Astrocyte of the cerebellum (primary cell): Measurements from ENCODE around the gene MEI1.
A peak's percentile ranks its signal among the peaks of the same experiment; 100 is the strongest.
"Not testable (repeated sequence)": the region's sequence is repeated elsewhere in the genome, so short reads cannot be mapped to it uniquely, and the experiment has no call there.

Experiments
- DNase-seq: peaks from one replicate; pipeline ENCODE4 v3.0.0-alpha.2; 2011; ENCODE audit warnings: low read depth
- H3K4me3 ChIP-seq: 2 replicates; pipeline ENCODE4 v1.5.1; 2011; ENCODE audit warnings: mild to moderate bottlenecking, low read depth, low read length, moderate library complexity
- in situ Hi-C: cut with HindIII; loops from 2 replicates; pipeline ENCODE4 v1.10.0; 2017; ENCODE audit warnings: low sequenced_read_pairs
- TF ChIP-seq, protein P1 (sequence below): IDR thresholded peaks from 2 replicates; pipeline ENCODE4 v1.5.1; 2012; ENCODE audit warnings: low read length, low read depth, moderate library complexity, mild to moderate bottlenecking; ENCODE audit errors: missing control alignments

MEI1 gene

GRCh38 chr22:41664490-41664889, 34.8 kb upstream of the MEI1 start:
- no peak overlapping the region for H3K4me3 ChIP-seq
- TF ChIP-seq, protein P1, sequence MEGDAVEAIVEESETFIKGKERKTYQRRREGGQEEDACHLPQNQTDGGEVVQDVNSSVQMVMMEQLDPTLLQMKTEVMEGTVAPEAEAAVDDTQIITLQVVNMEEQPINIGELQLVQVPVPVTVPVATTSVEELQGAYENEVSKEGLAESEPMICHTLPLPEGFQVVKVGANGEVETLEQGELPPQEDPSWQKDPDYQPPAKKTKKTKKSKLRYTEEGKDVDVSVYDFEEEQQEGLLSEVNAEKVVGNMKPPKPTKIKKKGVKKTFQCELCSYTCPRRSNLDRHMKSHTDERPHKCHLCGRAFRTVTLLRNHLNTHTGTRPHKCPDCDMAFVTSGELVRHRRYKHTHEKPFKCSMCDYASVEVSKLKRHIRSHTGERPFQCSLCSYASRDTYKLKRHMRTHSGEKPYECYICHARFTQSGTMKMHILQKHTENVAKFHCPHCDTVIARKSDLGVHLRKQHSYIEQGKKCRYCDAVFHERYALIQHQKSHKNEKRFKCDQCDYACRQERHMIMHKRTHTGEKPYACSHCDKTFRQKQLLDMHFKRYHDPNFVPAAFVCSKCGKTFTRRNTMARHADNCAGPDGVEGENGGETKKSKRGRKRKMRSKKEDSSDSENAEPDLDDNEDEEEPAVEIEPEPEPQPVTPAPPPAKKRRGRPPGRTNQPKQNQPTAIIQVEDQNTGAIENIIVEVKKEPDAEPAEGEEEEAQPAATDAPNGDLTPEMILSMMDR: no peak
- in situ Hi-C loops: no loop called here
- no peak for DNase-seq

DNA sequence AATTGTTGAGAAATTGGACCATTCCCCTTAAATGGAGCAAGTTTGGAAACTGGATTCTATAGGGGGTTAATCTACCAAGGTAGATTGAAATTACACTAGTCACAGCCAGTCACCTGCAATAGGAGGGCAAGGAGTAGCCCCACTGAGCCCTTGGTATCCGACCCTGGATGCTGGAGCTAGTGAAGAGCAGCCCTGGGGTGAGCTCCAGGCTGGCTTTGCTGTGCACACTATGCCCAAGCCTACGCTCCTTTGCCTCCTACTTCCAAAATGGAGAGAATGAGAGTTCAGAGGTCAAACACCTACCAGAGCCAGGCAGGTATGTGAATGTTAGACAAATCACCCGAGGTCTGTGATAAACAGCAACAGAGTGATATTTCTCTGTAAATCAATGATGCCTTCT, 34.4 kb upstream of the MEI1 start:
- H3K4me3 ChIP-seq: no peak overlapping the region
- TF ChIP-seq, protein P1: no peak
- in situ Hi-C loops: no loop called here
- DNase-seq: no peak

- no peak overlapping the region for H3K4me3 ChIP-seq
- TF ChIP-seq, protein P1: no peak
- in situ Hi-C loops: no loop called here
- no peak for DNase-seq
Measured at GRCh38 chr22:41668971-41669911, 30.1 kb upstream of the MEI1 start.

DNA sequence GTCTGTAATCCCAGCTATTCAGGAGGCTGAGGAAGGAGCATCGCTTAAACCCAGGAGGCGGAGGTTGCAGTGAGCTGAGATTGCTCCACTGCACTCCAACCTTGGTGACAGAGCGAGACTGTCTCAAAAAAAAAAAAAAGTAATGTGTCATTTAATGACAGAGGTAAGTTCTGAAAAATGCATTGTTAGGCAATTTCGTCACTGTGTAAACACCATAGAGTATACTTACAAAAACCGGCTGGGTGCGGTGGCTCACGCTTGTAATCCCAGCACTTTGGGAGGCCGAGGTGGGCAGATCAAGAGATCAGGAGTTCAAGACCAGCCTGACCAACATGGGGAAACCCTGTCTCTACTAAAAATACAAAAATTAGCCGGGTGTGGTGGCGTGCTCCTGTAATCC, 27.2 kb upstream of the MEI1 start:
- H3K4me3 ChIP-seq, DNase-seq, in situ Hi-C loops: not testable (repeated sequence)

DNA sequence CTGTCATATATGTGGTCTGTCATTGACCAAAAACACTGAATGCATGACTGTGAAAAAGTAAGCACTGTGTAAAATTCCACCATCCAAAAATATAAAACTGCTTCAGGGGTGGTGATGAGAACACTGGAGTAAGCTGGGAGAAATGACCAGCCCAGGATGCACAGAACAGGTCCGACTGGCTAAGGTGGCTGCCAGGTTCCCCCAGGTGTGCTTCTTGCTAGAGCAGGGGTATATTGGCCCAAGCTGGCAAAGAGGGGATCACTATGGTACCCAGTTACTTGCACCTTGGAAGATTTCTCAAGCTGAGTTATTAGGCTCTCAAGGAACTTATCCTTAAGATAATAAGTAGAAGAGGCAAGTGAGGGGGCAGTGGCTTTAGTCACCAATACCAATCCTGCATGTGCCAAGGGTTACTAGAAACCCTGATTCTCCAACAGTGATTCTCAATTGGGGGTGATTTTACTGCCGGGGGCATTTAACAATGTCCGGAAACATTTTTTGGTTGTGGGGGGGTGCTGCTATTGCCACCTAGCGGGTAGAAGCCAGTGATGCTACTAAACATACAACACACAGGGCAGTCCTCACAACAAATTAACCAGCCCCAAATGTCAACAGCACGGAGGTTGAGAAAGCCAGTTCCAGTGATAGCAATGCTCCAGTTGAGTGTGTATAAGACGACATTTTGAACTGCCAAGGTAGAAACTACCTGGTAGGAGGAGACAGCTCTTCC, 26.4 kb upstream of the MEI1 start:
- no peak for DNase-seq
- no peak overlapping the region for H3K4me3 ChIP-seq
- in situ Hi-C loops: no loop called here
- TF ChIP-seq, protein P1: peak; percentile 39

DNA sequence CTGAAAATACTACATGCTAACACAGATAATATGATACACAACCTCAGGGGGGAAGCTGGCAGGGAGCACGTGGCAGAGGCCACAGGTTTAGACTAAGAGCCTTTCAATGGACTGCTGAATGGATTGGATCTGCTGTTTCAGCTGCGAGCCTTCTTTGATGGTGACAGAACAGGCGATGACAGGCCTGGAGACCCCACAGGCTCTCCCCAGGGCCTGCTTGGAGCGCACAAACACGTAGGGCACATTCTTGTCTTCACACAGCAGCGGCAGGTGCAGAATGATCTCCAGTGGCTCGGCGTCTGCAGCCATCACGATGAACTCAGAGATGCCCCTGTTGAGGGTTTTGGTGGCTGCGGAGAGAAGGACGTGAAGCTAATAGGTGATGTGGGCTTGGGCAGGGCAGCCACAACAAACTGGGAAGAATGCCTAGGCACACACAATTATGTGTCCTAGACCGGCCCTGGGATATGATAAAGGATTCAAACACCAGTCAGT, 24.4 kb upstream of the MEI1 start:
- H3K4me3 ChIP-seq: no peak overlapping the region
- TF ChIP-seq, protein P1: no peak
- no peak for DNase-seq
- in situ Hi-C loops: no loop called here
